ENCODE measurements around the gene HMX3.

HMX3 gene

GRCh38 chr10:123134343-123134914 lies 1.3 kb upstream of the HMX3 start:
- no peak for DNase-seq (ENCODE audit: low read depth)

GRCh38 chr10:123134915-123135414 lies 805 bp upstream of the HMX3 start:
- no peak for DNase-seq (ENCODE audit: low read depth)

- DNase-seq (ENCODE audit: low read depth): no peak
Measured at GRCh38 chr10:123136221-123136805, 543 bp downstream of the HMX3 start.

GRCh38 chr10:123136806-123137642 lies 1.3 kb downstream of the HMX3 start:
- DNase-seq (ENCODE audit: low read depth): no peak

GRCh38 chr10:123139165-123139520 lies 3.4 kb downstream of the HMX3 start:
- no peak for DNase-seq (ENCODE audit: low read depth)

GRCh38 chr10:123139521-123140163 lies 3.9 kb downstream of the HMX3 start:
- no peak for DNase-seq (ENCODE audit: low read depth)

GRCh38 chr10:123140164-123140982 lies 4.6 kb downstream of the HMX3 start:
- DNase-seq (ENCODE audit: low read depth): no peak

- no peak for DNase-seq (ENCODE audit: low read depth)
Measured at GRCh38 chr10:123140983-123141390, 5.2 kb downstream of the HMX3 start.

GRCh38 chr10:123141791-123142700 lies 6.3 kb downstream of the HMX3 start:
- DNase-seq (ENCODE audit: low read depth): no peak

GRCh38 chr10:123142701-123143161 lies 7.0 kb downstream of the HMX3 start:
- no peak for DNase-seq (ENCODE audit: low read depth)

- no peak for DNase-seq (ENCODE audit: low read depth)
Measured at GRCh38 chr10:123143162-123143824, 7.5 kb downstream of the HMX3 start.

- no peak for DNase-seq (ENCODE audit: low read depth)
Measured at GRCh38 chr10:123143825-123144168, 8.0 kb downstream of the HMX3 start.

- DNase-seq (ENCODE audit: low read depth): no peak
Measured at GRCh38 chr10:123144697-123145541, 9.1 kb downstream of the HMX3 start.

GRCh38 chr10:123145542-123146012 lies 9.8 kb downstream of the HMX3 start:
- DNase-seq (ENCODE audit: low read depth): no peak

- no peak for DNase-seq (ENCODE audit: low read depth)
Measured at GRCh38 chr10:123146013-123146893, 10.5 kb downstream of the HMX3 start.

- no peak for DNase-seq (ENCODE audit: low read depth)
Measured at GRCh38 chr10:123146894-123147634, 11.3 kb downstream of the HMX3 start.

All from GM04503 (cell line).